ENCODE data around the gene HBM.

- TF ChIP-seq CTCF (conservative IDR thresholded peaks at IDR 0.05): no peak
- no peak for TF ChIP-seq EZH2 (IDR thresholded peaks at IDR 0.05; ENCODE audit: low read depth)
Measured at GRCh38 chr16:119835-120491, 45.8 kb upstream of the HBM start.

Data from PC-9 (cell line).